CD4-positive, alpha-beta T cell (primary cell): ENCODE measurements around the gene GPR17. TPM values are rescaled to one million over a fixed set of nuclear protein-coding genes. Genes with fewer than 3 reads are reported as not detected.

Experiments
- ATAC-seq: fragments of 200-7000 bp; cut with Tn5 transposase; one replicate; pipeline ENCODE4 v1.10.0; 2022; ENCODE audit warnings: mild to moderate bottlenecking; ENCODE audit not compliant: poor library complexity
- CTCF ChIA-PET: fragments of 350-600 bp; sonication (Branson Sonifier 250); formaldehyde crosslinking; loops from one replicate; lab custom pipeline; 2021; ENCODE audit warnings: antibody characterized with exemption, inconsistent platforms; lab: Charles Lee
- POLR2A ChIA-PET: fragments of 350-600 bp; sonication (Branson Sonifier 250); formaldehyde crosslinking; loops from one replicate; lab custom pipeline; 2021; ENCODE audit warnings: antibody characterized with exemption, inconsistent platforms; lab: Charles Lee
- DNase-seq, 14 experiments: peaks; one replicate each; pipeline ENCODE4 v3.0.0-alpha.2; 2013 to 2020; ENCODE audit warnings: mixed read lengths in 2 of 14
- H3K27ac ChIP-seq, 2 donors: one replicate each; pipeline versions ENCODE4 v1.5.1 to v1.7.0; 2013; ENCODE audit warnings: low read length in 2 of 2, low read depth in 1 of 2, mild to moderate bottlenecking in 1 of 2
- H3K27me3 ChIP-seq, 2 experiments: 1 replicate in 1 of 2; 2 replicates in 1 of 2; pipeline versions ENCODE4 v1.6.1 to v1.7.0; 2013; ENCODE audit warnings: low read length in 2 of 2, control low read depth in 1 of 2, mild to moderate bottlenecking in 1 of 2, moderate library complexity in 1 of 2; ENCODE audit not compliant: insufficient read depth in 2 of 2, control insufficient read depth in 1 of 2
- H3K36me3 ChIP-seq: one replicate; pipeline ENCODE4 v1.6.1; 2013; ENCODE audit warnings: low read length, control low read depth; ENCODE audit not compliant: insufficient read depth
- H3K4me1 ChIP-seq: one replicate; pipeline ENCODE4 v1.6.1; 2013; ENCODE audit warnings: low read length, control low read depth; ENCODE audit not compliant: insufficient read depth
- H3K4me3 ChIP-seq: one replicate; pipeline ENCODE4 v1.5.1; 2013; ENCODE audit warnings: mild to moderate bottlenecking, low read length, moderate library complexity
- H3K9me3 ChIP-seq, 2 experiments: 1 replicate in 1 of 2; 2 replicates in 1 of 2; pipeline versions ENCODE4 v1.6.1 to v1.7.0; 2013; ENCODE audit warnings: low read length in 2 of 2, mild to moderate bottlenecking in 2 of 2, control low read depth in 1 of 2, moderate library complexity in 1 of 2; ENCODE audit not compliant: control insufficient read depth in 1 of 2, insufficient read depth in 1 of 2
- H3K27ac Mint-ChIP-seq: one replicate; pipeline ENCODE4 v1.8.0; 2020; ENCODE audit warnings: mixed read lengths
- H3K27me3 Mint-ChIP-seq: one replicate; pipeline ENCODE4 v1.8.0; 2021; ENCODE audit warnings: mixed read lengths
- H3K36me3 Mint-ChIP-seq: one replicate; pipeline ENCODE4 v1.8.0; 2021; ENCODE audit warnings: low read depth, mixed read lengths
- H3K4me1 Mint-ChIP-seq: one replicate; pipeline ENCODE4 v1.8.0; 2021; ENCODE audit warnings: low read depth, mixed read lengths
- H3K4me3 Mint-ChIP-seq: one replicate; pipeline ENCODE4 v1.8.0; 2020; ENCODE audit warnings: mild to moderate bottlenecking, mixed read lengths
- H3K9me3 Mint-ChIP-seq: one replicate; pipeline ENCODE4 v1.8.0; 2020; ENCODE audit warnings: mixed read lengths
- CTCF ChIP-seq: fragments of 200-600 bp; IDR thresholded peaks from one replicate; pipeline ENCODE4 v1.8.0; 2022; ENCODE audit warnings: antibody characterized with exemption, mild to moderate bottlenecking
- intact Hi-C, 2 experiments: fragments of 100-400 bp; cut with DNase I in 1 of 2; cut with micrococcal nuclease in 1 of 2; formaldehyde crosslinking; loops; one replicate each; pipeline versions ENCODE4 v1.15.1 to v1.9.0; 2023 to 2025; cut with DNase I, micrococcal nuclease
- total RNA-seq, 174 experiments: library from RNA in 2 of 174; stranded (reverse) in 2 of 174; gene quantifications; one replicate each; pipeline ENCODE4 v1.2.3 and lab custom pipeline; 2021 to 2026

Gene GPR17
- total RNA-seq, 2 experiments from 2014 or later = not detected

GRCh38 chr2:127624320-127624755, 21.6 kb upstream of the GPR17 start:
- Histone ChIP-seq H3K4me1 (no peaks in the 10 kb centered on the region), H3K9me3 (peaks cover 0 to 3% of the 10 kb centered on the region in 2 experiments), H3K4me3 (no peak overlapping the region), H3K27ac (no peak overlapping the region), H3K27me3 (no peaks in the 10 kb centered on the region), H3K36me3 (no peaks in the 10 kb centered on the region)
- no peak overlapping the region for H3K4me3 Mint-ChIP-seq
- no peak for DNase-seq
- intact Hi-C loops = no loop called here
- no peak overlapping the region for H3K27ac Mint-ChIP-seq
- H3K9me3 Mint-ChIP-seq = no peaks in the 10 kb centered on the region
- ChIA-PET POLR2A (no interaction called here), CTCF (no interaction called here)
- no peaks in the 10 kb centered on the region for H3K27me3 Mint-ChIP-seq
- H3K36me3 Mint-ChIP-seq = no peaks in the 10 kb centered on the region
- ATAC-seq = no peak
- H3K4me1 Mint-ChIP-seq = no peaks in the 10 kb centered on the region
- TF ChIP-seq CTCF = no peak

- no peak for TF ChIP-seq CTCF
- no peak for ATAC-seq
- peaks cover 2% of the 10 kb centered on the region for H3K4me1 ChIP-seq
- H3K4me3 Mint-ChIP-seq = no peak overlapping the region
- H3K27me3 ChIP-seq = no peaks in the 10 kb centered on the region
- intact Hi-C loops = no loop called here
- POLR2A ChIA-PET = no interaction called here
- no peaks in the 10 kb centered on the region for H3K36me3 ChIP-seq
- peaks cover under 1% of the 10 kb centered on the region for H3K4me1 Mint-ChIP-seq
- H3K27me3 Mint-ChIP-seq = no peaks in the 10 kb centered on the region
- DNase-seq = peak in 1 of 14 experiments; percentile 29
- H3K27ac Mint-ChIP-seq = no peak overlapping the region
- H3K36me3 Mint-ChIP-seq = no peaks in the 10 kb centered on the region
- CTCF ChIA-PET = interaction anchor here (1.5 kb wide), 1 partner anchor 25 kb away, joined by 3 read pairs; no protein-coding TSS in a partner anchor
- H3K9me3 Mint-ChIP-seq = no peaks in the 10 kb centered on the region
- peaks cover 0 to under 1% of the 10 kb centered on the region in 2 experiments for H3K9me3 ChIP-seq
- no peak overlapping the region for H3K4me3 ChIP-seq
- H3K27ac ChIP-seq = no peak overlapping the region
These were observed 21.0 kb upstream of the GPR17 start for GRCh38 chr2:127624756-127625571.

GRCh38 chr2:127625572-127625951, 20.4 kb upstream of the GPR17 start:
- Mint-ChIP-seq H3K9me3 (no peaks in the 10 kb centered on the region), H3K36me3 (no peaks in the 10 kb centered on the region), H3K4me1 (peaks cover 5% of the 10 kb centered on the region), H3K4me3 (no peak overlapping the region), H3K27ac (no peak overlapping the region), H3K27me3 (no peaks in the 10 kb centered on the region)
- H3K9me3 ChIP-seq = no peaks in the 10 kb centered on the region
- H3K4me3 ChIP-seq = no peak overlapping the region
- ChIA-PET POLR2A (no interaction called here), CTCF (interaction anchor here (1.5 kb wide), 1 partner anchor 24 kb away, joined by 3 read pairs; no protein-coding TSS in a partner anchor)
- intact Hi-C loops = no loop called here
- no peak overlapping the region for H3K27ac ChIP-seq
- no peak for DNase-seq
- H3K36me3 ChIP-seq = no peaks in the 10 kb centered on the region
- no peaks in the 10 kb centered on the region for H3K27me3 ChIP-seq
- no peak for ATAC-seq
- TF ChIP-seq CTCF = no peak
- H3K4me1 ChIP-seq = peaks cover 2% of the 10 kb centered on the region
